GM12878 (cell line): Measurements from ENCODE around the gene SHC1. TPM values are rescaled to one million over a fixed set of nuclear protein-coding genes. Genes with fewer than 3 reads are reported as not detected.

ENCODE experiments used
- ATAC-seq: fragments of 200-7000 bp; cut with Tn5 transposase; 3 replicates; pipeline ENCODE4 v1.9.1; 2020; ENCODE audit warnings: mild to moderate bottlenecking, moderate library complexity
- BruUV-seq: library from RNA; stranded (reverse); fragments of 400-500 nt; replicated peaks from 2 replicates; lab custom pipeline; 2021; lab: Mats Ljungman, UMichigan
- CTCF ChIA-PET: fragments of 300-600 bp; sonication (Branson Sonifier 250); formaldehyde crosslinking; extraction: SDS; loops from one replicate; lab custom pipeline; 2021; ENCODE audit warnings: inconsistent platforms; lab: Yijun Ruan, JAX
- POLR2A ChIA-PET: fragments of 350-600 bp; formaldehyde crosslinking; extraction: SDS; loops from one replicate; lab custom pipeline; 2021; ENCODE audit warnings: inconsistent platforms; lab: Charles Lee
- RAD21 ChIA-PET: fragments of 300-600 bp; sonication (Branson Sonifier 250); formaldehyde crosslinking; loops from one replicate; lab custom pipeline; 2023; ENCODE audit warnings: antibody characterized with exemption; ENCODE audit not compliant: unreplicated experiment; lab: Charles Lee
- SMC1A ChIA-PET: fragments of 300-600 bp; sonication (Branson Sonifier 250); formaldehyde crosslinking; loops from one replicate; lab custom pipeline; 2023; ENCODE audit not compliant: unreplicated experiment, uncharacterized antibody; lab: Charles Lee
- DNase-seq: peaks from one replicate; pipeline ENCODE4 v3.0.0-alpha.2; 2011; ENCODE audit warnings: low read depth, low spot score
- FAIRE-seq: peaks from 3 replicates; lab custom pipeline; 2011; peaks lifted over from hg19 to GRCh38; lab: Jason Lieb, UNC
- H2AFZ ChIP-seq: 2 replicates; pipeline ENCODE4 v1.6.0; 2011; ENCODE audit warnings: low read depth, low read length, control low read depth; ENCODE audit not compliant: control insufficient read depth
- H3K27ac ChIP-seq: 2 replicates; pipeline ENCODE4 v1.5.1; 2011; ENCODE audit warnings: control low read depth; ENCODE audit not compliant: control insufficient read depth, insufficient read depth
- H3K27me3 ChIP-seq, 2 experiments: replicated peaks in 1 of 2; 2 replicates each; pipeline versions ENCODE4 v1.6.0 to v1.6.1; 2011; ENCODE audit warnings: low read length in 1 of 2; ENCODE audit not compliant: control insufficient read depth in 2 of 2, insufficient read depth in 2 of 2
- H3K36me3 ChIP-seq, 2 experiments: 2 replicates each; pipeline ENCODE4 v1.5.1; 2011; ENCODE audit warnings: low read length in 1 of 2; ENCODE audit not compliant: control insufficient read depth in 2 of 2, insufficient read depth in 2 of 2
- H3K4me1 ChIP-seq: 2 replicates; pipeline ENCODE4 v1.6.1; 2011; ENCODE audit warnings: mild to moderate bottlenecking, low read length, moderate library complexity, mixed read lengths; ENCODE audit not compliant: control insufficient read depth, insufficient read depth
- H3K4me2 ChIP-seq: 2 replicates; pipeline ENCODE4 v1.6.0; 2011; ENCODE audit warnings: control low read depth; ENCODE audit not compliant: control insufficient read depth, insufficient read depth
- H3K4me3 ChIP-seq: fragments of 200-600 bp; sonication (generic); 2 replicates; pipeline ENCODE4 v1.5.1; 2016
- H3K79me2 ChIP-seq: 2 replicates; pipeline ENCODE4 v1.6.0; 2011; ENCODE audit warnings: low read length; ENCODE audit not compliant: control insufficient read depth, insufficient read depth
- H3K9ac ChIP-seq: 2 replicates; pipeline ENCODE4 v1.8.0; 2011; ENCODE audit warnings: low read length, control low read depth, mixed read lengths; ENCODE audit not compliant: control insufficient read depth, insufficient read depth
- H3K9me3 ChIP-seq: replicated peaks from 3 replicates; pipeline ENCODE4 v1.5.1; 2011; ENCODE audit warnings: mild to moderate bottlenecking, low read length; ENCODE audit not compliant: control insufficient read depth, insufficient read depth
- H4K20me1 ChIP-seq: 2 replicates; pipeline ENCODE4 v1.6.0; 2011; ENCODE audit not compliant: control insufficient read depth, insufficient read depth
- CHD1 ChIP-seq: IDR thresholded peaks from 2 replicates; pipeline ENCODE4 v1.6.1; 2012; ENCODE audit warnings: low read depth, low read length, improper control_type of control experiment
- CHD4 ChIP-seq: fragments of 200-600 bp; sonication (generic); IDR thresholded peaks from 2 replicates; pipeline ENCODE4 v1.6.1; 2016; ENCODE audit warnings: mild to moderate bottlenecking
- DPF2 ChIP-seq: fragments of 450-650 bp; IDR thresholded peaks from 2 replicates; pipeline ENCODE4 v1.6.1; 2017; ENCODE audit warnings: mild to moderate bottlenecking
- EGR1 ChIP-seq, 2 experiments: IDR thresholded peaks; 1 replicate in 1 of 2; 2 replicates in 1 of 2; pipeline ENCODE4 v1.6.1; 2011 to 2012; ENCODE audit warnings: low read depth in 2 of 2, low read length in 2 of 2, borderline replicate concordance in 1 of 2, mild to moderate bottlenecking in 1 of 2, moderate library complexity in 1 of 2
- RBBP5 ChIP-seq: fragments of 200-600 bp; sonication (generic); conservative IDR thresholded peaks from 2 replicates; pipeline ENCODE4 v1.6.1; 2016
- RCOR1 ChIP-seq: conservative IDR thresholded peaks from 2 replicates; pipeline ENCODE4 v1.6.1; 2012; ENCODE audit warnings: low read depth, low read length, improper control_type of control experiment
- SIX5 ChIP-seq: IDR thresholded peaks from 2 replicates; pipeline ENCODE4 v1.6.1; 2011; ENCODE audit warnings: mild to moderate bottlenecking, low read depth, low read length, moderate library complexity; ENCODE audit not compliant: severe bottlenecking
- TCF3 ChIP-seq: IDR thresholded peaks from 2 replicates; pipeline ENCODE4 v1.6.1; 2012; ENCODE audit warnings: low read depth, mild to moderate bottlenecking, low read length, borderline replicate concordance; ENCODE audit not compliant: insufficient read depth
- TCF7 ChIP-seq: IDR thresholded peaks from 2 replicates; pipeline ENCODE4 v1.6.1; 2014; ENCODE audit warnings: antibody characterized with exemption, borderline replicate concordance
- USF2 ChIP-seq: IDR thresholded peaks from 2 replicates; pipeline ENCODE4 v1.6.1; 2011; ENCODE audit warnings: low read depth, low read length, improper control_type of control experiment, borderline replicate concordance
- ZBTB33 ChIP-seq: fragments of 450-650 bp; IDR thresholded peaks from 2 replicates; pipeline ENCODE4 v1.6.1; 2017; ENCODE audit warnings: mild to moderate bottlenecking
- ZNF622 ChIP-seq: fragments of 450-650 bp; IDR thresholded peaks from 2 replicates; pipeline ENCODE4 v1.6.1; 2017; ENCODE audit warnings: mild to moderate bottlenecking, inconsistent platforms
- WGBS: methylation state at CpG from one replicate; pipeline ENCODE4 v1.1.6; 2016; ENCODE audit warnings: low lambda C conversion rate; ENCODE audit not compliant: insufficient replicate concordance, insufficient coverage; ENCODE audit errors: missing lambda C conversion rate; 5-methylcytosine and 5-hydroxymethylcytosine counted together
- in situ Hi-C: fragments of 300-500 bp; cut with MboI; formaldehyde crosslinking; loops from 9 replicates; pipeline ENCODE4 v1.14.3; 2018; ENCODE audit warnings: mixed read lengths
- intact Hi-C: fragments of 100-400 bp; cut with micrococcal nuclease; formaldehyde crosslinking; loops from one replicate; pipeline ENCODE4 v1.14.2; 2022; ENCODE audit not compliant: unreplicated experiment
- polyA plus RNA-seq, 11 experiments: library from polyadenylated mRNA; depleted of rRNA in 4 of 11; unstranded in 6 of 11; stranded (reverse) in 5 of 11; fragments of >200 nt; fragmentation: Nextera tagmentation in 4 of 11; fragmentation: Illumina TruSeq in 1 of 11; extraction: Ambion mirVana in 4 of 11; extraction: Trizol in 1 of 11; gene quantifications; 1 replicate in 1 of 11; 2 replicates in 10 of 11; pipeline versions ENCODE4 v1.2.1 to v1.2.3, GENCODE V29; 2011 to 2016; ENCODE audit warnings: inconsistent platforms in 2 of 11, missing spikeins in 2 of 11, low read depth in 1 of 11
- total RNA-seq, 4 experiments: library from RNA; depleted of rRNA in 3 of 4; stranded (reverse); fragments of >200 nt in 3 of 4; fragmentation: Illumina TruSeq in 1 of 4; extraction: Trizol in 1 of 4; gene quantifications; 2 replicates each; pipeline versions ENCODE4 v1.2.1 to v1.2.3, GENCODE V29; 2013 to 2021

SHC1 gene
- total and polyA plus RNA-seq, 10 of the 15 experiments (the other 5 are each of a cell fraction or from before 2014, with no cell fraction given), result 2.6 to 49.3 (median 25.2) TPM

- Histone ChIP-seq H3K4me2 (peak overlapping the region; percentile 90), H3K27ac (peak overlapping the region; percentile 79), H3K9ac (peak overlapping the region; percentile 53), H3K4me1 (peaks cover 6% of the 10 kb centered on the region), H3K79me2 (peaks cover 34% of the 10 kb centered on the region), H3K36me3 (peaks cover 0 to 16% of the 10 kb centered on the region in 2 experiments; a peak in 3 of 4 replicates), H3K4me3 (peak overlapping the region; percentile 72), H2AFZ (peak overlapping the region; percentile 91), H3K27me3 (no peaks in the 10 kb centered on the region)
- intact Hi-C loops (loop anchor here (2.0 kb wide), 1 partner anchor 16 kb away; no protein-coding TSS in a partner anchor), in situ Hi-C loops (no loop called here)
- 71% methylated on average over 6 of the region's 6 CpGs for WGBS
- ATAC-seq, result no peak
- no peak for DNase-seq
- CTCF ChIA-PET, result interaction anchor here (0.6 to 20.6 kb wide), 7 partner anchors 8 to 358 kb away, joined by 3 to 226 read pairs (median 10); partner anchors contain the start of genes CKS1B, LENEP, PBXIP1 and ZBTB7B
- FAIRE-seq, result no peak
- TSS peak; percentile 100 for BruUV-seq
- TF ChIP-seq EGR1 (IDR thresholded peaks at IDR 0.05; ENCODE audit: borderline replicate concordance in 1 of 2, low read depth in 2 of 2, low read length in 2 of 2), result no peak
- no peak for TF ChIP-seq CHD4
- no peak for TF ChIP-seq CHD1
- no peak for TF ChIP-seq TCF3
- TF ChIP-seq RCOR1, result no peak
- no peak for TF ChIP-seq DPF2
- no peak for TF ChIP-seq ZNF622
- no peak for TF ChIP-seq ZBTB33
- no peak for TF ChIP-seq TCF7
- no peak for TF ChIP-seq USF2
- TF ChIP-seq RBBP5, result no peak
- TF ChIP-seq SIX5, result no peak
- TF ChIP-seq, all 136 proteins: peak for 0
- H3K9me3 ChIP-seq, result no peaks in the 10 kb centered on the region
- H4K20me1 ChIP-seq, result no peaks in the 10 kb centered on the region
- ChIA-PET SMC1A (interaction anchor here (1.1 to 6.5 kb wide), 6 partner anchors 8 to 35 kb away, joined by 4 to 69 read pairs (median 8); partner anchors contain the start of genes CKS1B, LENEP, PBXIP1 and PYGO2), POLR2A (interaction anchor here (1.3 to 3.0 kb wide), 8 partner anchors 8 to 42 kb away, joined by 4 to 17 read pairs (median 10); partner anchors contain the start of genes CKS1B, LENEP, PBXIP1 and SHC1), RAD21 (interaction anchor here (1.4 to 3.0 kb wide), 4 partner anchors 9 to 17 kb away, joined by 4 to 24 read pairs (median 8); partner anchors contain the start of genes LENEP and SHC1)
Measured at GRCh38 chr1:154982341-154982740, 11.8 kb upstream of the SHC1 start.
